ENCODE measurements around the gene NBEAL2. TPM values are rescaled to one million over a fixed set of nuclear protein-coding genes. Genes with fewer than 3 reads are reported as not detected.

NBEAL2 gene
- polyA plus RNA-seq, 3 donors: 10.4 to 622 (median 17.3) TPM

DNA sequence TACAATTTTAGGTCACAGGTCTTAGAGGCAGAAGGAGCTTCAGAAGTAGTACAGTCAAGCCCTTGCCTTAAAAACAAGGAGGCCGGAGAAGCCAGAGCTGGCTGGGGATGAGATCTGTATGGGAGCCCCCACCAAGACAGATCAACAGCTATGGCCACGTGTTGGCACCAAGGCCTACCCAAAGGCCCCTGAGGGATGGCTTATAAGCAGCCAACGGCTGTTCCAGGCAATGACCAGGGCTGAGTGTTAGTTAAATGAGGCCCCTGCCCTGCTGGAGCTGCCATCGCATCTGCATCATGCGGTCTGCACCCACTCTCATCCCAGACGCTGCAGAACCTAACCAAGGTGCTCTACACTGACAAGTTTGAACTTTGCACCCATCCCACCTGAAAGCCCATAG, 46.2 kb upstream of the NBEAL2 start:
- intact Hi-C loops (cut with micrococcal nuclease): loop anchor here in 1 of 2 donors (5.0 kb wide), 1 partner anchor 44 kb away; the partner anchor contains the start of genes CCDC12 and NBEAL2
- WGBS (ENCODE audit: insufficient coverage): 96% methylated on average over 3 of the region's 6 CpGs
- Histone ChIP-seq H3K79me2 (ENCODE audit: insufficient read depth, low read length) (peaks cover 87% of the 10 kb centered on the region), H4K20me1 (ENCODE audit: insufficient read depth, low read length) (no peaks in the 10 kb centered on the region), H3K4me1 (ENCODE audit: control insufficient read depth in 1 of 2, insufficient read depth in 2 of 2, low read length in 2 of 2) (peaks cover 100% of the 10 kb centered on the region in 2 donors), H3K9me3 (replicated peaks in 1 of 2; ENCODE audit: control insufficient read depth in 1 of 2, insufficient read depth in 1 of 2, low read length in 2 of 2) (no peaks in the 10 kb centered on the region), H3K4me3 (replicated peaks in 1 of 3; ENCODE audit: low read depth in 2 of 3, low read length in 3 of 3) (peak overlapping the region in 1 of 3 experiments; percentile 57), H3K27me3 (ENCODE audit: control insufficient read depth in 2 of 2, insufficient read depth in 2 of 2, low read length in 2 of 2) (no peaks in the 10 kb centered on the region), H3K36me3 (replicated peaks in 1 of 2; ENCODE audit: control insufficient read depth in 1 of 2, insufficient read depth in 2 of 2, low read length in 2 of 2) (peaks cover 10 to 17% of the 10 kb centered on the region in 2 donors), H2AFZ (ENCODE audit: insufficient read depth, low read depth, low read length, poor library complexity, severe bottlenecking) (no peak overlapping the region), H3K27ac (ENCODE audit: low read depth in 1 of 2, low read length in 2 of 2) (peak overlapping the region; percentile 91 to 94), H3K4me2 (replicated peaks; ENCODE audit: extremely low read depth, low read length, poor library complexity, severe bottlenecking) (peak overlapping the region; percentile 69), H3K9ac (ENCODE audit: insufficient read depth, low read length, poor library complexity, severe bottlenecking) (no peak overlapping the region)
- Mint-ChIP-seq H3K27me3 (ENCODE audit: low read depth in 3 of 3) (no peaks in the 10 kb centered on the region), H3K4me3 (no peak overlapping the region), H3K4me1 (peaks cover 96% of the 10 kb centered on the region), H3K27ac (peak overlapping the region in 5 of 7 donors; percentile 7 to 98 (median 92)), H3K9me3 (peaks cover 0 to 5% (median under 1%) of the 10 kb centered on the region in 7 donors), H3K36me3 (peaks cover 33 to 44% of the 10 kb centered on the region in 2 donors)
- DNase-seq: no peak
- TF ChIP-seq, protein P1, sequence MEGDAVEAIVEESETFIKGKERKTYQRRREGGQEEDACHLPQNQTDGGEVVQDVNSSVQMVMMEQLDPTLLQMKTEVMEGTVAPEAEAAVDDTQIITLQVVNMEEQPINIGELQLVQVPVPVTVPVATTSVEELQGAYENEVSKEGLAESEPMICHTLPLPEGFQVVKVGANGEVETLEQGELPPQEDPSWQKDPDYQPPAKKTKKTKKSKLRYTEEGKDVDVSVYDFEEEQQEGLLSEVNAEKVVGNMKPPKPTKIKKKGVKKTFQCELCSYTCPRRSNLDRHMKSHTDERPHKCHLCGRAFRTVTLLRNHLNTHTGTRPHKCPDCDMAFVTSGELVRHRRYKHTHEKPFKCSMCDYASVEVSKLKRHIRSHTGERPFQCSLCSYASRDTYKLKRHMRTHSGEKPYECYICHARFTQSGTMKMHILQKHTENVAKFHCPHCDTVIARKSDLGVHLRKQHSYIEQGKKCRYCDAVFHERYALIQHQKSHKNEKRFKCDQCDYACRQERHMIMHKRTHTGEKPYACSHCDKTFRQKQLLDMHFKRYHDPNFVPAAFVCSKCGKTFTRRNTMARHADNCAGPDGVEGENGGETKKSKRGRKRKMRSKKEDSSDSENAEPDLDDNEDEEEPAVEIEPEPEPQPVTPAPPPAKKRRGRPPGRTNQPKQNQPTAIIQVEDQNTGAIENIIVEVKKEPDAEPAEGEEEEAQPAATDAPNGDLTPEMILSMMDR (IDR thresholded peaks at IDR 0.05): no peak

DNA sequence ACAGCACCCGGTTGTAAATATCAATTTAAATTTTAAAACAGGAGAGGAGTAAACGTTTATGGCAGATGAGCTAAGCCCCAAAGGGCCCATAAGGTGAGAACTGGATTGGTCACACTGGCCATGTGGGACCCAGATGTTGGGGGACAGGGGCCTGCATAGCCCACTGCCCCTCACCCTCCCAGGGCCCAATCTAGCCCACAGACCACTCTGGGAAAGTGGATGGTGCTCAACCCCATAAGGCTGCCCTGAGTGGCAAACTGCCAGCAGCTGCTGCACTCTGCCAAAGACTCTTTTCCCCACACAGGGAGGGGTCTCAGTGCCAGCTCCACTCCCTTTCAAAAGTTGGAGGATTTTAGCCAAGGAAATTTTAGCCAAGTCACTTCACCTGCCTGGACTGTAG, 45.4 kb upstream of the NBEAL2 start:
- H3K9me3 Mint-ChIP-seq: no peaks in the 10 kb centered on the region
- no CpG with 5 or more reads among the region's 2 CpGs for WGBS (ENCODE audit: insufficient coverage)
- peaks cover 96% of the 10 kb centered on the region for H3K4me1 Mint-ChIP-seq
- Histone ChIP-seq H4K20me1 (ENCODE audit: insufficient read depth, low read length) (peaks cover 3% of the 10 kb centered on the region), H3K27me3 (ENCODE audit: control insufficient read depth in 2 of 2, insufficient read depth in 2 of 2, low read length in 2 of 2) (no peaks in the 10 kb centered on the region), H3K4me2 (replicated peaks; ENCODE audit: extremely low read depth, low read length, poor library complexity, severe bottlenecking) (peak overlapping the region; percentile 63), H3K9me3 (replicated peaks in 1 of 2; ENCODE audit: control insufficient read depth in 1 of 2, insufficient read depth in 1 of 2, low read length in 2 of 2) (no peaks in the 10 kb centered on the region), H3K27ac (ENCODE audit: low read depth in 1 of 2, low read length in 2 of 2) (peak overlapping the region; percentile 81 to 85), H2AFZ (ENCODE audit: insufficient read depth, low read depth, low read length, poor library complexity, severe bottlenecking) (no peak overlapping the region), H3K79me2 (ENCODE audit: insufficient read depth, low read length) (peaks cover 90% of the 10 kb centered on the region), H3K4me3 (replicated peaks in 1 of 3; ENCODE audit: low read depth in 2 of 3, low read length in 3 of 3) (peak overlapping the region in 1 of 3 experiments; percentile 59), H3K36me3 (replicated peaks in 1 of 2; ENCODE audit: control insufficient read depth in 1 of 2, insufficient read depth in 2 of 2, low read length in 2 of 2) (peaks cover 10 to 18% of the 10 kb centered on the region in 2 donors), H3K9ac (ENCODE audit: insufficient read depth, low read length, poor library complexity, severe bottlenecking) (no peak overlapping the region), H3K4me1 (ENCODE audit: control insufficient read depth in 1 of 2, insufficient read depth in 2 of 2, low read length in 2 of 2) (peaks cover 100% of the 10 kb centered on the region in 2 donors)
- peak overlapping the region in 6 of 7 donors; percentile 45 to 97 (median 93) for H3K27ac Mint-ChIP-seq
- no peaks in the 10 kb centered on the region for H3K27me3 Mint-ChIP-seq (ENCODE audit: low read depth in 3 of 3)
- TF ChIP-seq, protein P1 (IDR thresholded peaks at IDR 0.05): no peak
- intact Hi-C loops (cut with micrococcal nuclease): loop anchor here in 1 of 2 donors (5.0 kb wide), 1 partner anchor 43 kb away; the partner anchor contains the start of genes CCDC12 and NBEAL2
- no peak overlapping the region for H3K4me3 Mint-ChIP-seq
- no peak for DNase-seq
- peaks cover 27 to 46% of the 10 kb centered on the region in 2 donors for H3K36me3 Mint-ChIP-seq

Data from CD14-positive monocyte (primary cell).